HPDE6-E6E7 (cell line): ENCODE results near the gene AOPEP.
A peak's percentile ranks its signal among the peaks of the same experiment; 100 is the strongest.

ENCODE experiments used
- DNase-seq: peaks from one replicate; pipeline ENCODE4 v3.0.0; 2011; ENCODE audit warnings: missing footprints; ENCODE audit errors: extremely low spot score

Gene AOPEP

GRCh38 chr9:95082401-95083084 is 356.0 kb downstream of the AOPEP start:
- no peak for DNase-seq

- DNase-seq: no peak
Measured at GRCh38 chr9:95083086-95083768, 356.7 kb downstream of the AOPEP start.

GRCh38 chr9:95084254-95084934 is 357.9 kb downstream of the AOPEP start:
- DNase-seq: no peak

- DNase-seq: no peak
Measured at GRCh38 chr9:95085036-95085770, 358.7 kb downstream of the AOPEP start.

- no peak for DNase-seq
Measured at GRCh38 chr9:95085861-95086563, 359.5 kb downstream of the AOPEP start.

- no peak for DNase-seq
Measured at GRCh38 chr9:95086564-95086955, 360.1 kb downstream of the AOPEP start.

- DNase-seq: peak; percentile 23
Measured at GRCh38 chr9:95087659-95088242, 361.3 kb downstream of the AOPEP start.

- no peak for DNase-seq
Measured at GRCh38 chr9:95088421-95089161, 362.1 kb downstream of the AOPEP start.

GRCh38 chr9:95089257-95090022 is 362.9 kb downstream of the AOPEP start:
- no peak for DNase-seq

GRCh38 chr9:95090023-95090791 is 363.7 kb downstream of the AOPEP start:
- DNase-seq: no peak

GRCh38 chr9:95090871-95091577 is 364.5 kb downstream of the AOPEP start:
- DNase-seq: no peak

GRCh38 chr9:95091601-95092261 is 365.2 kb downstream of the AOPEP start:
- DNase-seq: peak; percentile 35

GRCh38 chr9:95092262-95093072 is 366.0 kb downstream of the AOPEP start:
- peak; percentile 71 for DNase-seq

GRCh38 chr9:95093586-95093985 is 367.1 kb downstream of the AOPEP start:
- no peak for DNase-seq

GRCh38 chr9:95094002-95094401 is 367.5 kb downstream of the AOPEP start:
- DNase-seq: no peak

- no peak for DNase-seq
Measured at GRCh38 chr9:95095641-95096355, 369.3 kb downstream of the AOPEP start.
